Measurements from ENCODE around the gene SLC12A3. TPM values are rescaled to one million over a fixed set of nuclear protein-coding genes. Genes with fewer than 3 reads are reported as not detected.

The SLC12A3 gene
- total and polyA plus RNA-seq, 2 donors (not counting 1 experiment from before 2014, with no cell fraction given): not detected

DNA sequence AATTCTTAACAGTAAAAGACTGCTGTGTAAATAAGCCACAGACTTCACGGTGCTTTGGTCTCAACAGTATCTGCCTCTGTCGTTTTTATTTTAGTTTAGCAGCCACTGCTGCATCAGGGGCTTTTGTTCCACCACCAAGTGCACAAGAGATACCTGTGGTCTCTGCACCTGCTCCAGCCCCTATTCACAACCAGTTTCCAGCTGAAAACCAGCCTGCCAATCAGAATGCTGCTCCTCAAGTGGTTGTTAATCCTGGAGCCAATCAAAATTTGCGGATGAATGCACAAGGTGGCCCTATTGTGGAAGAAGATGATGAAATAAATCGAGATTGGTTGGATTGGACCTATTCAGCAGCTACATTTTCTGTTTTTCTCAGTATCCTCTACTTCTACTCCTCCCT is 74.8 kb downstream of the SLC12A3 start:
- Histone ChIP-seq H3K79me2 (ENCODE audit: control insufficient read depth, insufficient read depth, low read length) (peaks cover 24% of the 10 kb centered on the region), H3K9ac (ENCODE audit: insufficient read depth, low read length) (no peak overlapping the region), H3K27me3 (ENCODE audit: control insufficient read depth, insufficient read depth, low read length) (no peaks in the 10 kb centered on the region), H3K4me3 (replicated peaks in 1 of 4; ENCODE audit: control extremely low read depth in 1 of 4, insufficient read depth in 1 of 4, low read depth in 3 of 4, low read length in 4 of 4) (no peak overlapping the region), H2AFZ (ENCODE audit: low read length) (no peak overlapping the region), H3K4me1 (ENCODE audit: control insufficient read depth, extremely low read depth, insufficient read depth, low read length) (peaks cover 7% of the 10 kb centered on the region), H3K4me2 (ENCODE audit: extremely low read depth, insufficient read depth, low read length) (no peak overlapping the region), H4K20me1 (ENCODE audit: control insufficient read depth, extremely low read depth, insufficient read depth, low read length) (no peaks in the 10 kb centered on the region), H3K9me3 (ENCODE audit: control insufficient read depth, insufficient read depth, low read depth, low read length) (no peaks in the 10 kb centered on the region), H3K36me3 (ENCODE audit: control insufficient read depth, insufficient read depth, low read length) (peaks cover 44% of the 10 kb centered on the region), H3K27ac (ENCODE audit: insufficient read depth, low read length) (no peak overlapping the region)
- no peak for TF ChIP-seq EZH2 (IDR thresholded peaks at IDR 0.05; ENCODE audit: low read length, missing control alignments)
- TF ChIP-seq, protein P1, sequence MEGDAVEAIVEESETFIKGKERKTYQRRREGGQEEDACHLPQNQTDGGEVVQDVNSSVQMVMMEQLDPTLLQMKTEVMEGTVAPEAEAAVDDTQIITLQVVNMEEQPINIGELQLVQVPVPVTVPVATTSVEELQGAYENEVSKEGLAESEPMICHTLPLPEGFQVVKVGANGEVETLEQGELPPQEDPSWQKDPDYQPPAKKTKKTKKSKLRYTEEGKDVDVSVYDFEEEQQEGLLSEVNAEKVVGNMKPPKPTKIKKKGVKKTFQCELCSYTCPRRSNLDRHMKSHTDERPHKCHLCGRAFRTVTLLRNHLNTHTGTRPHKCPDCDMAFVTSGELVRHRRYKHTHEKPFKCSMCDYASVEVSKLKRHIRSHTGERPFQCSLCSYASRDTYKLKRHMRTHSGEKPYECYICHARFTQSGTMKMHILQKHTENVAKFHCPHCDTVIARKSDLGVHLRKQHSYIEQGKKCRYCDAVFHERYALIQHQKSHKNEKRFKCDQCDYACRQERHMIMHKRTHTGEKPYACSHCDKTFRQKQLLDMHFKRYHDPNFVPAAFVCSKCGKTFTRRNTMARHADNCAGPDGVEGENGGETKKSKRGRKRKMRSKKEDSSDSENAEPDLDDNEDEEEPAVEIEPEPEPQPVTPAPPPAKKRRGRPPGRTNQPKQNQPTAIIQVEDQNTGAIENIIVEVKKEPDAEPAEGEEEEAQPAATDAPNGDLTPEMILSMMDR (conservative IDR thresholded peaks at IDR 0.05 in 1 of 2, IDR thresholded peaks at IDR 0.05 in 1 of 2; ENCODE audit: low read depth in 1 of 2, low read length in 2 of 2): no peak
- no peak for DNase-seq (ENCODE audit: low read depth in 2 of 2)

DNA sequence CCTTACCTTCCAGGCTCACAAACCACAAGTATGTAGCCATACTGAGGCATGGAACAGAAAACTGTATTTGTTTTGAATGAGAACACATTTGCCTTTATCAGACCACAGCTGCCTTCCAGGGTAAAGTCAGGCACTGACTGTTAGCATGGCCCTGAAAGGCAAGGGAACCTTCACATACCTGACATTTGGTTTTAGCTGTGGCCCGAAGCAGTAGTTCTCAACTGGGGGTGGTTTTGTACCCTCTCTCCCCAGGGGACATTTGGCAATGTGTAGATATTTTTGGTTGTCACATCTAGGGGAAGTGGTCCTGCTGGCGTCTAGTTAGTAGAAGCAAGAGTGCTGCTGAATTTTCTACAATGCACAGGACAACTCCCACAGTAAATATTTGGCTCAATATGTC is 76.1 kb downstream of the SLC12A3 start:
- H3K79me2 ChIP-seq (ENCODE audit: control insufficient read depth, insufficient read depth, low read length): peaks cover 13% of the 10 kb centered on the region
- H4K20me1 ChIP-seq (ENCODE audit: control insufficient read depth, extremely low read depth, insufficient read depth, low read length): no peaks in the 10 kb centered on the region
- no peaks in the 10 kb centered on the region for H3K27me3 ChIP-seq (ENCODE audit: control insufficient read depth, insufficient read depth, low read length)
- H3K4me3 ChIP-seq (replicated peaks in 1 of 4; ENCODE audit: control extremely low read depth in 1 of 4, insufficient read depth in 1 of 4, low read depth in 3 of 4, low read length in 4 of 4): no peak overlapping the region
- H3K36me3 ChIP-seq (ENCODE audit: control insufficient read depth, insufficient read depth, low read length): peaks cover 47% of the 10 kb centered on the region
- H3K27ac ChIP-seq (ENCODE audit: insufficient read depth, low read length): no peak overlapping the region
- TF ChIP-seq, protein P1 (conservative IDR thresholded peaks at IDR 0.05 in 1 of 2, IDR thresholded peaks at IDR 0.05 in 1 of 2; ENCODE audit: low read depth in 1 of 2, low read length in 2 of 2): no peak
- TF ChIP-seq EZH2 (IDR thresholded peaks at IDR 0.05; ENCODE audit: low read length, missing control alignments): no peak
- H3K4me1 ChIP-seq (ENCODE audit: control insufficient read depth, extremely low read depth, insufficient read depth, low read length): peaks cover 9% of the 10 kb centered on the region
- H3K4me2 ChIP-seq (ENCODE audit: extremely low read depth, insufficient read depth, low read length): no peak overlapping the region
- DNase-seq (ENCODE audit: low read depth in 2 of 2): no peak
- no peak overlapping the region for H3K9ac ChIP-seq (ENCODE audit: insufficient read depth, low read length)
- H2AFZ ChIP-seq (ENCODE audit: low read length): no peak overlapping the region
- H3K9me3 ChIP-seq (ENCODE audit: control insufficient read depth, insufficient read depth, low read depth, low read length): no peaks in the 10 kb centered on the region

DNA sequence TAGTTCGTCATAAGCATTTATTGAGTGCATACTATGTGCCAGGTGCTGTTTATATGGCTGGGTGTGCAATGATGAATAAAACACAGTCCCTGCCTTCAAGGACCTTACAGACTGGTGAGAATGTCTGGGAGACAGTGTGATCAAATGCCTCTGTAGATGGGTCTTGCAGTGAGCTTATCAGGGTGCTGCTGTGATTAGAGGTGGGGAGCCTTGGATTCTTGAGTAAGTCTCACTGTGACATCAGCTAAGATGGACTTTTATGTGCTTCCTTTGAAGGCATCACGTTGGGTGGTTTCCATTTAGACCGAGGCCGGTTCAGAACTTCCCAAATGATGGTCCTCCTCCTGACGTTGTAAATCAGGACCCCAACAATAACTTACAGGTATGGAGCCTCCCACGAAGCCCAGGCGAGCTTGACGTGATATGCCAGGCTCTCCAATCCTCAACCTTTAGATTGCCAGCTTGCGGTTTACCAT is 76.9 kb downstream of the SLC12A3 start:
- Histone ChIP-seq H3K27me3 (ENCODE audit: control insufficient read depth, insufficient read depth, low read length) (no peaks in the 10 kb centered on the region), H3K9ac (ENCODE audit: insufficient read depth, low read length) (no peak overlapping the region), H3K27ac (ENCODE audit: insufficient read depth, low read length) (no peak overlapping the region), H3K79me2 (ENCODE audit: control insufficient read depth, insufficient read depth, low read length) (peaks cover 8% of the 10 kb centered on the region), H3K4me2 (ENCODE audit: extremely low read depth, insufficient read depth, low read length) (no peak overlapping the region), H3K4me1 (ENCODE audit: control insufficient read depth, extremely low read depth, insufficient read depth, low read length) (peaks cover 9% of the 10 kb centered on the region), H4K20me1 (ENCODE audit: control insufficient read depth, extremely low read depth, insufficient read depth, low read length) (no peaks in the 10 kb centered on the region), H3K9me3 (ENCODE audit: control insufficient read depth, insufficient read depth, low read depth, low read length) (no peaks in the 10 kb centered on the region), H2AFZ (ENCODE audit: low read length) (no peak overlapping the region), H3K36me3 (ENCODE audit: control insufficient read depth, insufficient read depth, low read length) (peaks cover 44% of the 10 kb centered on the region), H3K4me3 (replicated peaks in 1 of 4; ENCODE audit: control extremely low read depth in 1 of 4, insufficient read depth in 1 of 4, low read depth in 3 of 4, low read length in 4 of 4) (no peak overlapping the region)
- TF ChIP-seq, protein P1 (conservative IDR thresholded peaks at IDR 0.05 in 1 of 2, IDR thresholded peaks at IDR 0.05 in 1 of 2; ENCODE audit: low read depth in 1 of 2, low read length in 2 of 2): no peak
- TF ChIP-seq EZH2 (IDR thresholded peaks at IDR 0.05; ENCODE audit: low read length, missing control alignments): no peak
- DNase-seq (ENCODE audit: low read depth in 2 of 2): no peak

Measured in fibroblast of lung (primary cell).